Mesodermal cell (in vitro differentiated cells): Measurements from ENCODE around the gene CST9L.

Experiments
- H3K27ac ChIP-seq: 2 replicates; pipeline ENCODE4 v1.7.0; 2013; ENCODE audit warnings: mild to moderate bottlenecking, low read depth, low read length, moderate library complexity; ENCODE audit not compliant: severe bottlenecking
- H3K36me3 ChIP-seq: 2 replicates; pipeline ENCODE4 v1.7.1; 2013; ENCODE audit warnings: mild to moderate bottlenecking, low read length, moderate library complexity; ENCODE audit not compliant: control insufficient read depth, insufficient read depth
- H3K4me1 ChIP-seq: one replicate; pipeline ENCODE4 v1.7.1; 2013; ENCODE audit warnings: mild to moderate bottlenecking, low read length; ENCODE audit not compliant: insufficient read depth, control insufficient read depth, poor library complexity, severe bottlenecking
- H3K4me3 ChIP-seq: 2 replicates; pipeline ENCODE4 v1.7.0; 2013; ENCODE audit warnings: low read length, control low read depth, mild to moderate bottlenecking; ENCODE audit not compliant: insufficient read depth, poor library complexity, severe bottlenecking; ENCODE audit errors: extremely low read depth
- H3K9me3 ChIP-seq: 2 replicates; pipeline ENCODE4 v1.7.1; 2013; ENCODE audit warnings: mild to moderate bottlenecking, low read length, moderate library complexity; ENCODE audit not compliant: control insufficient read depth
- WGBS, 2 experiments: methylation state at CpG; one replicate each; pipeline ENCODE4 v1.1.5; 2013; ENCODE audit warnings: missing lambda C conversion rate in 2 of 2; ENCODE audit not compliant: insufficient coverage in 2 of 2; 5-methylcytosine and 5-hydroxymethylcytosine counted together

CST9L gene

DNA sequence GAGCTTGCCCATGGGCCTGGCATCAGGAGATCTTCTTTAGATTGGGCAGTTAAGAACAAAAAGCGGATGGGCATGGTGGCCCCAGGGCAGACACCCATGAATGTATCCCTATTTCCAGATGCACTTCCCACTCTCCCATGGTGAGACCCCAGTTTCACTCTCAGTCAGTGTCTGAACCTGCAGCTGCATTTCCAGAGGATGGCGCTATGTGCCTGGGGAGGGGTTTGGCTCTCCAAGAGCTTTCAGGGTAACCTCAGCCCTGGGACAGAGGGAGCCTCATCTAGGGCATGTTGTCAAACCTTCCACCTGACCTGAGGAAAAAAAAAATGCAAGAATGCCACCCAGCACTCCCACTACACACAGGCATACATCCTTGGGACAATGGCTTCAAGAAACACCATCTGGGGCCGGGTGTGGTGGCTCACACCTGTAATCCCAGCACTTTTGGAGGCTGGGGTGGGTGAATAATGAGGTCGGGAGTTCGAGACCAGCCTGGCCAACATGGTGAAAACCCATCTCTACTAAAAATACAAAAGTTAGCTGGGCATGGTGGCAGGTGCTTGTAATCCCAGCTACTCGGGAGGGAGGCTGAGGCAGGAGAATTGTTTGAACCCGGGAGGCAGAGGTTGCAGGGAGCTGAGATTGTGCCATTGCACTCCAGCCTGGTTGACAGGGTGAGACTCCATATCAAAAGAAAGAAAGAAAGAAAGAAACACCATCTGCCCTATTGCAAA lies 1.9 kb downstream of the CST9L start:
- 82 to 92% methylated on average over 3 to 4 of the region's 7 CpGs for WGBS, 2 experiments
- Histone ChIP-seq H3K4me1 (no peaks in the 10 kb centered on the region), H3K27ac (no peak overlapping the region), H3K4me3 (no peak overlapping the region), H3K9me3 (peaks cover 7% of the 10 kb centered on the region), H3K36me3 (no peaks in the 10 kb centered on the region)

DNA sequence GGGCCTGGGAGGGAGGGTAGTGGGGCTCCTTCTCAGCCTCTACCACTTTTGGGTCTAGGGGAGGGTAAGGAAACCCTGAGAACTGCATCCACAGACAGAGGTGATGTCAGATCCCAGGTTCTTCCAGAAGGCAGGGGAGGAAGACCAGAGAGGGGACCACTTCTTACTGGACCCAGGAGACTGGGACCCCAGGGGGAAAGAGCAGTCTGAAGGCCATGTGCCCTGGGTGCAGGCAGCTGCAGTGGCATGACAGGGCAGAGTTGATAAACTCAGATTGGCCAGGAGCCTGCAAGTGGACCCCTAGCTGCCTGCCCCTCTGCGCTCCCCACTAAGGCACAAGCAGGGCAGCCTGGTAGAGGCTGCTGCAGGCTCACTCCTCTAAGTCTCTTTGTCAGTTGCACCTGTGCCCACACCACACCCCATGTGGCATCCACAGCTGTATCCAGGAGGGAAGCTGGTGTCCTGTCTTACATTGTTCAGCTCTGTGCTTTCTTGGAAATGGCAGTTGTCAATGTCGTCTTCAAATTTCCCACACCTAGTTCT lies 2.7 kb downstream of the CST9L start:
- H3K36me3 ChIP-seq = no peaks in the 10 kb centered on the region
- peaks cover 7% of the 10 kb centered on the region for H3K9me3 ChIP-seq
- H3K27ac ChIP-seq = no peak overlapping the region
- WGBS, 2 experiments = 100% methylated on average over 2 of the region's 2 CpGs; no CpG with 5 or more reads in 1 of the 2 experiments
- no peak overlapping the region for H3K4me3 ChIP-seq
- H3K4me1 ChIP-seq = no peaks in the 10 kb centered on the region

DNA sequence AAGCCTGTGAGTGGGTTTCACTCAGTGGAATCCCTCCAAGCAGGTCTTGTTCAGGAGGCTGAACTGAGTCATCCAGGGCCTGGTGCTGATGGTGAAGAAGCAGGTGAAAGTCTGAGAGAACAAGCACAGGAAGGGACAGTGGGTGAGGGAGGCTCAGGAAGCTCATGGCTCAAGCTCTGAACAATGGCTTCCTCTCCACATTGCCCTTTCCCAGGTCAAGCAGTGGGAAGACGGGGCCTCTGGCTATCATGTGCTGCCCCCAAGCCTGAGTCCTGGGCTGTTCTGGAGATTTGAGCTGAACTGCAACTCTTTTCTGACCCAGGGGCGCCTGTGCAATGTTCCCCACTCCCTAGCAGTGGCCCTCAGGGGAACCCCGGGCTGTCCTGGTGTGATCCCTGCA lies 3.4 kb downstream of the CST9L start:
- Histone ChIP-seq H3K9me3 (peaks cover 11% of the 10 kb centered on the region), H3K27ac (no peak overlapping the region), H3K36me3 (no peaks in the 10 kb centered on the region), H3K4me1 (no peaks in the 10 kb centered on the region), H3K4me3 (no peak overlapping the region)
- 94 to 100% methylated on average over 1 to 2 of the region's 3 CpGs for WGBS, 2 experiments

DNA sequence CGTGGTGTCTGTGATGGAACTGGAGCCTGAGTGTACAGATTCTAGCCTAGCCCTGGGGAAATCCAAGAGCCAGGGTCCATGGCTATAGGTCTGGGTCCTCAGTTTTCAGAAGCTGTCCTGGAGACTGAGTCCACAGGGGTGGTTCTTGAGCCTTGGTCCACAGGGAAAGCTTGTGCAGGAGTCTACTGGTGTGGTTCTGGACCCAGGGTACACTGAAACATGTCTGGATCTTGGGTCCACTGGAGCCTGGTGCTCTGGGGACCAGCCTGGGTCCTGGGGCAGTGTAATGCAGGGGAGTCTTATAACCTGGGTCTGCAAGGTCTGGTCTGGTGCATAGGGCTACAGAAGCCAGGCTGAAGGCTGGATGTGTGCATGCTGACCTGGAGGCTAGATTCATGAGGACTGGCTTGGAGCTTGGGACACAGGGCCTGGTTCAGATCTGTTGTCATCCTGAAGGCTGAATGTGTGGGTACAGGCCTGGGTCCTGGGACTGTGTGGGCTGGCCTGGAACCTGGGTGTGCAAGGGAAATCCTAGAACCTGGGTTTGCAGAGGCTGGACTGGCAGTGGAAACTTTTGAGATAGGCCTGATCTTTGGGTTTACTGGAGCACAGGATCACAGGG lies 5.5 kb downstream of the CST9L start:
- Histone ChIP-seq H3K4me1 (no peaks in the 10 kb centered on the region), H3K4me3 (no peak overlapping the region), H3K9me3 (peaks cover 11% of the 10 kb centered on the region), H3K27ac (no peak overlapping the region), H3K36me3 (no peaks in the 10 kb centered on the region)
- 80% methylated on average over 1 of the region's 1 CpG; no CpG with 5 or more reads in 1 of the 2 experiments for WGBS, 2 experiments

DNA sequence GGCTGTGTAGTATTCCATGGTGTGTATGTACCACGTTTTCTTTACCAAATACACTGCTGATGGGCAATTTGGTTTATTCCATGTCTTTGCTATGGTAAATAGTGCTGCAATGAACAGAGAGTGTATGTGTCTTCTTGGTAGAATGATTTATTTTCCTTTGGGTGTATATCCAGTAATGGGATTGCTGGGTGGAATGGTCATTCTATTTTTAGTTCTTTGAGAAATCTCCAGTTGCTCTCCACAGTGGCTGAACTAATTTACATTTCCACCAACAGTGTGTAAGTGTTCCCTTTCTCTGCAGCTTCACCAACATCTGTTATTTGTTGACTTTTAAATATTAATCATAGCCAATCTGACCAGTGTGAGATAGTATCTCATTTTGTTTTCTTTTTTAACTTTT lies 13.9 kb downstream of the CST9L start:
- Histone ChIP-seq H3K4me3 (no peak overlapping the region), H3K36me3 (no peaks in the 10 kb centered on the region), H3K4me1 (no peaks in the 10 kb centered on the region), H3K27ac (no peak overlapping the region), H3K9me3 (no peaks in the 10 kb centered on the region)
- WGBS, 2 experiments = 86% methylated on average over 1 of the region's 1 CpG; no CpG with 5 or more reads in 1 of the 2 experiments

DNA sequence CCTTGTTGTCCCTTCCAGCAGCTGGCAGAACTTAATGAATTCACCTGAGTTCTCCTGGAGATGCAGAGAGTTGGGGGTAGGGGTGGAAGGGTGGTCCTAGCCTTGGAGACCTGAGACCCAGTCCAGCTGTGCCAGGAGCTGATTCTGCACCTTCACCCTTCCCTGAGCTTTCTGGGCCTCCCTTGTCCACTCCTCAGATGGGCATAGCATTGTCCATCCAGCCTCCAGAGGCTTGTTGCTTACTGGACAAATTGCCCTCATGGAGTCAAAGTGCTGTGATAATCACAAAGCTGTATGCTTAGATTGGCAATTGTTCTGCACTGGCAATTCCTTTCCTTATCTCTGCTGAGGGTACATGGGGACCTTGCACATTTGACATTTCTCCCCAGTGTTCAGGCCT lies 16.5 kb downstream of the CST9L start:
- no peaks in the 10 kb centered on the region for H3K36me3 ChIP-seq
- no peak overlapping the region for H3K4me3 ChIP-seq
- H3K9me3 ChIP-seq = no peaks in the 10 kb centered on the region
- H3K4me1 ChIP-seq = no peaks in the 10 kb centered on the region
- no peak overlapping the region for H3K27ac ChIP-seq

- no peaks in the 10 kb centered on the region for H3K9me3 ChIP-seq
- H3K4me3 ChIP-seq = no peak overlapping the region
- no peaks in the 10 kb centered on the region for H3K4me1 ChIP-seq
- H3K27ac ChIP-seq = no peak overlapping the region
- no peaks in the 10 kb centered on the region for H3K36me3 ChIP-seq
These were observed 16.9 kb downstream of the CST9L start for GRCh38 chr20:23551383-23551782.

GRCh38 chr20:23550227-23550626 lies 18.1 kb downstream of the CST9L start:
- Histone ChIP-seq H3K9me3 (no peaks in the 10 kb centered on the region), H3K4me1 (no peaks in the 10 kb centered on the region), H3K36me3 (no peaks in the 10 kb centered on the region), H3K4me3 (no peak overlapping the region), H3K27ac (no peak overlapping the region)
- WGBS, 2 experiments = 92 to 95% methylated on average over 3 to 4 of the region's 4 CpGs

GRCh38 chr20:23548408-23548807 lies 19.9 kb downstream of the CST9L start:
- H3K9me3 ChIP-seq = no peaks in the 10 kb centered on the region

GRCh38 chr20:23547613-23548012 lies 20.7 kb downstream of the CST9L start:
- Histone ChIP-seq H3K9me3 (no peaks in the 10 kb centered on the region), H3K27ac (no peak overlapping the region), H3K4me1 (no peaks in the 10 kb centered on the region), H3K36me3 (no peaks in the 10 kb centered on the region), H3K4me3 (no peak overlapping the region)
- 71 to 86% methylated on average over 5 of the region's 5 CpGs for WGBS, 2 experiments

More at GRCh38 chr20:23548408-23548807, 19.9 kb downstream of the CST9L start:
- H3K4me1 ChIP-seq = no peaks in the 10 kb centered on the region
- no peak overlapping the region for H3K27ac ChIP-seq
- WGBS, 2 experiments = 71 to 83% methylated on average over 3 to 5 of the region's 5 CpGs
- H3K36me3 ChIP-seq = no peaks in the 10 kb centered on the region
- H3K4me3 ChIP-seq = no peak overlapping the region
